Activated naive CD8-positive, alpha-beta T cell treated with anti-CD3 and anti-CD28 coated beads, Interleukin-2, amount 50 U/mL, for 24 hours (primary cell): ENCODE results near the gene KMT2C.
"Not testable (repeated sequence)": the region's sequence is repeated elsewhere in the genome, so short reads cannot be mapped to it uniquely, and the experiment has no call there.

Experiments
- ATAC-seq: fragments of 150-1000 bp; cut with Tn5 transposase; one replicate; pipeline ENCODE4 v1.10.0; 2021
- DNase-seq: peaks from one replicate; pipeline ENCODE4 v3.0.0; 2021
- H3K27ac Mint-ChIP-seq: one replicate; pipeline ENCODE4 v1.8.0; 2021; ENCODE audit warnings: mild to moderate bottlenecking, mixed read lengths
- H3K27me3 Mint-ChIP-seq: one replicate; pipeline ENCODE4 v1.8.0; 2021; ENCODE audit warnings: mixed read lengths
- H3K36me3 Mint-ChIP-seq: one replicate; pipeline ENCODE4 v1.8.0; 2021; ENCODE audit warnings: low read depth, mixed read lengths
- H3K4me1 Mint-ChIP-seq: one replicate; pipeline ENCODE4 v1.8.0; 2021; ENCODE audit warnings: mixed read lengths
- H3K4me3 Mint-ChIP-seq: one replicate; pipeline ENCODE4 v1.8.0; 2021; ENCODE audit warnings: mild to moderate bottlenecking, moderate library complexity, mixed read lengths
- H3K9me3 Mint-ChIP-seq: one replicate; pipeline ENCODE4 v1.8.0; 2021; ENCODE audit warnings: mixed read lengths

The KMT2C gene

GRCh38 chr7:152234421-152234820, 201.4 kb downstream of the KMT2C start:
- H3K27me3 Mint-ChIP-seq, H3K4me3 Mint-ChIP-seq, H3K4me1 Mint-ChIP-seq, DNase-seq, H3K9me3 Mint-ChIP-seq, H3K27ac Mint-ChIP-seq, ATAC-seq: not testable (repeated sequence)
- peaks cover 17% of the 10 kb centered on the region for H3K36me3 Mint-ChIP-seq

- DNase-seq (no peak), ATAC-seq (no peak)
- Mint-ChIP-seq H3K4me3 (no peak overlapping the region), H3K4me1 (no peaks in the 10 kb centered on the region), H3K9me3 (no peaks in the 10 kb centered on the region), H3K27me3 (no peaks in the 10 kb centered on the region), H3K27ac (no peak overlapping the region), H3K36me3 (peaks cover 16% of the 10 kb centered on the region)
Measured at GRCh38 chr7:152231089-152231488, 204.7 kb downstream of the KMT2C start.

- H3K4me1 Mint-ChIP-seq, H3K9me3 Mint-ChIP-seq, ATAC-seq, DNase-seq, H3K4me3 Mint-ChIP-seq, H3K27ac Mint-ChIP-seq, H3K27me3 Mint-ChIP-seq: not testable (repeated sequence)
- H3K36me3 Mint-ChIP-seq: peaks cover 16% of the 10 kb centered on the region
Measured at GRCh38 chr7:152219556-152219955, 216.2 kb downstream of the KMT2C start.

- H3K36me3 Mint-ChIP-seq: peaks cover 20% of the 10 kb centered on the region
- DNase-seq, H3K4me1 Mint-ChIP-seq, H3K4me3 Mint-ChIP-seq, ATAC-seq, H3K27me3 Mint-ChIP-seq, H3K27ac Mint-ChIP-seq, H3K9me3 Mint-ChIP-seq: not testable (repeated sequence)
Measured at GRCh38 chr7:152208766-152209165, 227.0 kb downstream of the KMT2C start.

DNA sequence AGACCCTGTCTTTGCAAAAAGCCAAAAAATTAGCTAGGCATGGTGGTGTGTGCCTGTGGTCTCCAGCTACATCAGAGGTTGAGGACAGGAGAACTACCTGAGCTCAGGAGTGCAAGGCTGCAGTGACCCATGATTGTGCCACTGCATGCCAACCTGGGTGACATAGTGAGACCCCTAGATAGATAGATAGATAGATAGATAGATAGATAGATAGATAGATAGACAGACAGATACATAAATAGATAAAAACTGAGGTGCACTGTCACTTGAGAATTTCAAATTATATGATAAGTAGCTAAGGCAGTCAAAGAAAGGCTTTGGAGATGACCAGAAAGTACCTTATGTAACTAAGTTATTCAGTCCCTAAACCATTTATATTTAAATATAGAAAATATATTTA, 231.4 kb downstream of the KMT2C start:
- H3K36me3 Mint-ChIP-seq: peaks cover 20% of the 10 kb centered on the region
- ATAC-seq, H3K4me1 Mint-ChIP-seq, DNase-seq, H3K4me3 Mint-ChIP-seq, H3K27ac Mint-ChIP-seq, H3K27me3 Mint-ChIP-seq, H3K9me3 Mint-ChIP-seq: not testable (repeated sequence)

- Mint-ChIP-seq H3K4me1 (no peaks in the 10 kb centered on the region), H3K4me3 (no peak overlapping the region), H3K9me3 (no peaks in the 10 kb centered on the region), H3K27me3 (no peaks in the 10 kb centered on the region), H3K36me3 (peaks cover 29% of the 10 kb centered on the region), H3K27ac (no peak overlapping the region)
- no peak for ATAC-seq
- no peak for DNase-seq
Measured at GRCh38 chr7:152203095-152203494, 232.7 kb downstream of the KMT2C start.

DNA sequence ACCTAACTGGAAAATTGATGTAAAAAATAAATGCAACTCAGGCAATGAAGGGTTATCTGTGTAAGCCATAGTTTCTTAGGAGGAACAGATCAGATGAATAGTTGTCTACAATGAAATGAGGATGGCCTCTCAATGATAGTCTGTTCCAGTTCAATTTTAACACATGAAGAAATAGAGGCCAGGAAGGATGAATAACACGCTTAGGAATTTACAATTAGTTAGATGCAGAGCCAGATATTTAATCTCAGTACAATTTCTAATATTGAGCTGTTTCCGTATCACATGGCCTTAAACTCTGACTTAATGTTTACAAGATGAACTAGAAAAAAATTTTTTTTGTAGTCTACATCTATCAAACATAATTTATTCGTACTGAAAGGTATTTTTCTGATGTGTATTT, 233.7 kb downstream of the KMT2C start:
- no peak overlapping the region for H3K4me3 Mint-ChIP-seq
- H3K36me3 Mint-ChIP-seq: peaks cover 35% of the 10 kb centered on the region
- DNase-seq (no peak), ATAC-seq (no peak)
- no peaks in the 10 kb centered on the region for H3K9me3 Mint-ChIP-seq
- H3K27me3 Mint-ChIP-seq: no peaks in the 10 kb centered on the region
- H3K4me1 Mint-ChIP-seq: no peaks in the 10 kb centered on the region
- H3K27ac Mint-ChIP-seq: no peak overlapping the region

DNA sequence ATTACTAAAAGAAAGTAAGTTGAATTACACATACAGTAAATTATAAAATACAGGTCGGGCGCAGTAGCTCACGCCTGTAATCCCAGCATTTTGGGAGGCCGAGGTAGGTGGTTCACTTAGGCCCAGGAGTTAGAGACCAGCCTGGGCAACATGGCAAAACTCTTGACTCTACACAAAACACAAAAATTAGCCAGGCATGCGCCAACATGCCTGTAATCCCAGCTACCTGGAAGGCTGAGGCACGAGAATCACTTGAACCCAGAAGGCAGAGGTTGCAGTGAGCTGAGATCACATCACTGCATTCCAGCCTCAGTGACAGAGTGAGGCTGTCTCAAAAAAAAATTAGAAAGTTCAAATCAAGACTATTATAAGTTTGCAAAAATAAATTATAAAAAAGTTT, 235.4 kb downstream of the KMT2C start:
- no peaks in the 10 kb centered on the region for H3K27me3 Mint-ChIP-seq
- DNase-seq (no peak), ATAC-seq (no peak)
- H3K4me3 Mint-ChIP-seq: no peak overlapping the region
- H3K4me1 Mint-ChIP-seq: no peaks in the 10 kb centered on the region
- H3K36me3 Mint-ChIP-seq: peaks cover 43% of the 10 kb centered on the region
- no peak overlapping the region for H3K27ac Mint-ChIP-seq
- H3K9me3 Mint-ChIP-seq: no peaks in the 10 kb centered on the region

DNA sequence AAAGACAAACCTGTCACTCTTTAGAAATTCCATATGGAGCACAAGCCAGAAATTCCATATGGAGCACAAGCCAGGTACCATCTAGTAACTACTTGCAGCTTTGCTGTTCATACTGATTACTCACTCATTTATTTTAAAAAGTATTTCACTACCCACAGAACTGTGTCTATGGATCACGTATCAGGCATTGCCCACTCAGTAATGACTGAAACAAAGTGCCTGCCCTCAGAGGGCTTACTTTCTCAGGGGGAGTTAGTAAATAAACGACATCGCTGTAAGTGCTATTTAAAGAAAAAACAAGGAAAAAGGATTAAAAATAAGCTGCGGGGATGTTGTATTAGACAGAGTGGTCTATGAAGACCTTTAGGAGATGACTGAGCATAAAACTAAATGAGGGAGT, 239.4 kb downstream of the KMT2C start:
- Mint-ChIP-seq H3K4me3 (no peak overlapping the region), H3K27ac (no peak overlapping the region), H3K36me3 (peaks cover 55% of the 10 kb centered on the region), H3K4me1 (no peaks in the 10 kb centered on the region), H3K27me3 (no peaks in the 10 kb centered on the region), H3K9me3 (no peaks in the 10 kb centered on the region)
- ATAC-seq (no peak), DNase-seq (no peak)

DNA sequence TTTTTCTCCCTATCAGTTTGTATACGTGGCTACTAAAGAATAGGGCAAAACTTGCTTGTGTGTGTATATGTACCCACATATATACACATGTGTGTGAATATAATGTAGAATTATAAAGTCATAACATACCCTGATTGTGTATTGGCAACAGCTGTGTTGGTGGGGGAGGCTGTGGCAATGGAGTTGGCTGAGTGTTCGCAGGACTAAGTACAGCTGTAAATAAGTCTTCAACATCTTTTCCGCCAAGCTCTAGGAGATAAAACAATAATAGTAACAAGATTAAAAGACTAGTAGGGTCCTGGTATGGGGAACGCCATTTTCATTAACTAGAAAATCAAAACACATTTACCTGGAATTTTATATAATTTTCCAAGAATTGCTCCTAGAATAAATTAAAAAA, 241.9 kb downstream of the KMT2C start:
- Mint-ChIP-seq H3K9me3 (no peaks in the 10 kb centered on the region), H3K27ac (no peak overlapping the region), H3K4me1 (no peaks in the 10 kb centered on the region), H3K4me3 (no peak overlapping the region), H3K27me3 (no peaks in the 10 kb centered on the region), H3K36me3 (peaks cover 51% of the 10 kb centered on the region)
- DNase-seq: no peak
- no peak for ATAC-seq

- no peaks in the 10 kb centered on the region for H3K4me1 Mint-ChIP-seq
- no peak overlapping the region for H3K4me3 Mint-ChIP-seq
- ATAC-seq: no peak
- no peaks in the 10 kb centered on the region for H3K9me3 Mint-ChIP-seq
- no peaks in the 10 kb centered on the region for H3K27me3 Mint-ChIP-seq
- H3K27ac Mint-ChIP-seq: no peak overlapping the region
- H3K36me3 Mint-ChIP-seq: peaks cover 34% of the 10 kb centered on the region
- no peak for DNase-seq
Measured at GRCh38 chr7:152189061-152189460, 246.7 kb downstream of the KMT2C start.

GRCh38 chr7:152185558-152185957, 250.2 kb downstream of the KMT2C start:
- Mint-ChIP-seq H3K27me3 (no peaks in the 10 kb centered on the region), H3K9me3 (no peaks in the 10 kb centered on the region), H3K36me3 (peaks cover 40% of the 10 kb centered on the region), H3K27ac (no peak overlapping the region), H3K4me1 (no peaks in the 10 kb centered on the region), H3K4me3 (no peak overlapping the region)
- no peak for ATAC-seq
- no peak for DNase-seq

GRCh38 chr7:152180587-152180986, 255.2 kb downstream of the KMT2C start:
- Mint-ChIP-seq H3K27ac (no peak overlapping the region), H3K4me3 (no peak overlapping the region), H3K27me3 (no peaks in the 10 kb centered on the region), H3K9me3 (no peaks in the 10 kb centered on the region), H3K36me3 (peaks cover 58% of the 10 kb centered on the region), H3K4me1 (peaks cover 3% of the 10 kb centered on the region)
- ATAC-seq (no peak), DNase-seq (no peak)

- no peak for DNase-seq
Measured at GRCh38 chr7:152180048-152180447, 255.8 kb downstream of the KMT2C start.

DNA sequence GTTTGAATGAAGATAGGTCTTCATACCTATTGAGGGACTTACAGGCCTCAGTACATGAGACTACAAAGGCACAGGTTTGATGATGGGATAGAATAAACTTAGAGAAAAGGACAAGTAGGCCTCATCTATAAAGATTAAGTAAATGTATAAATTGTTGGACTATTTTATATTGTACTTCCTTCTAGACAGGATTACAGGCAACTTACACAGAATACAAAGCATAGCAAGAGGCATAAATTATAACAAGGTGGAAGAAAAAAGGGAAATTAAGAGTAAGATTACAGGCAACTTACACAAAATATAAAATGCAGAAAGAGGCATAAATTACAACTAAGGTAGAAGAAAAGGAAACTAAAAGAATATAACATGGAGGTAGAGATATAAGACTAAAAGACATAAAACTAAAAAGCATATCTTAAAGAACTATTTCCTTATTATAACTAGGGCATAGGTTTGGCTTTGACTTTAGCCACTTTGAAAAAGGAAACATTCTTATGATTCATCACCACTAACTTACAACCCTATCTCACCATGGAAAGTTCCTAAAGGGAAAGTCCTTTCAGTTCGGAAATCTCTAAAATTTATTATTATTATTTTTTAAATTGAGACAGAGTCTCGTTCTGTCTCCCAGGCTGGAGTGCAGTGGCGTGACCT, 257.3 kb downstream of the KMT2C start:
- peaks cover 3% of the 10 kb centered on the region for H3K4me1 Mint-ChIP-seq
- DNase-seq (no peak), ATAC-seq (no peak)
- no peak overlapping the region for H3K4me3 Mint-ChIP-seq
- H3K27ac Mint-ChIP-seq: peak overlapping the region; percentile 3
- H3K9me3 Mint-ChIP-seq: no peaks in the 10 kb centered on the region
- no peaks in the 10 kb centered on the region for H3K27me3 Mint-ChIP-seq
- H3K36me3 Mint-ChIP-seq: peaks cover 55% of the 10 kb centered on the region

More at GRCh38 chr7:152180048-152180447, 255.8 kb downstream of the KMT2C start:
- H3K27me3 Mint-ChIP-seq: no peaks in the 10 kb centered on the region
- no peak overlapping the region for H3K4me3 Mint-ChIP-seq
- H3K27ac Mint-ChIP-seq: no peak overlapping the region
- H3K4me1 Mint-ChIP-seq: peaks cover 3% of the 10 kb centered on the region
- peaks cover 56% of the 10 kb centered on the region for H3K36me3 Mint-ChIP-seq
- no peaks in the 10 kb centered on the region for H3K9me3 Mint-ChIP-seq
- ATAC-seq: no peak
